IPS-15b (cell line): ENCODE measurements around the gene IL1RN.

ENCODE experiments used
- H3K27me3 ChIP-seq: one replicate; pipeline ENCODE4 v1.6.1; 2013; ENCODE audit warnings: low read length; ENCODE audit not compliant: control insufficient read depth, insufficient read depth
- H3K36me3 ChIP-seq: one replicate; pipeline ENCODE4 v1.6.1; 2013; ENCODE audit warnings: low read length; ENCODE audit not compliant: control insufficient read depth, insufficient read depth
- H3K4me1 ChIP-seq: one replicate; pipeline ENCODE4 v1.6.1; 2013; ENCODE audit warnings: mild to moderate bottlenecking, low read length; ENCODE audit not compliant: control insufficient read depth, insufficient read depth
- H3K4me3 ChIP-seq: one replicate; pipeline ENCODE4 v1.5.1; 2013; ENCODE audit warnings: low read depth, low read length
- H3K9ac ChIP-seq: one replicate; pipeline ENCODE4 v1.6.1; 2013; ENCODE audit warnings: low read depth, mild to moderate bottlenecking, low read length
- H3K9me3 ChIP-seq: one replicate; pipeline ENCODE4 v1.6.1; 2013; ENCODE audit warnings: mild to moderate bottlenecking, low read length; ENCODE audit not compliant: control insufficient read depth, insufficient read depth

IL1RN gene

GRCh38 chr2:113164215-113164929 lies 37.0 kb downstream of the IL1RN start:
- Histone ChIP-seq H3K4me3 (no peak overlapping the region), H3K9ac (no peak overlapping the region), H3K36me3 (no peaks in the 10 kb centered on the region), H3K4me1 (peaks cover 2% of the 10 kb centered on the region), H3K9me3 (no peaks in the 10 kb centered on the region), H3K27me3 (peaks cover 10% of the 10 kb centered on the region)

- no peaks in the 10 kb centered on the region for H3K9me3 ChIP-seq
- peaks cover 2% of the 10 kb centered on the region for H3K4me1 ChIP-seq
- no peak overlapping the region for H3K4me3 ChIP-seq
- H3K36me3 ChIP-seq, result no peaks in the 10 kb centered on the region
- H3K27me3 ChIP-seq, result peaks cover 7% of the 10 kb centered on the region
- no peak overlapping the region for H3K9ac ChIP-seq
Measured at GRCh38 chr2:113164930-113165585, 37.7 kb downstream of the IL1RN start.

GRCh38 chr2:113166187-113166645 lies 38.8 kb downstream of the IL1RN start:
- Histone ChIP-seq H3K36me3 (no peaks in the 10 kb centered on the region), H3K9ac (no peak overlapping the region), H3K4me1 (peaks cover 2% of the 10 kb centered on the region), H3K9me3 (no peaks in the 10 kb centered on the region), H3K27me3 (peaks cover 7% of the 10 kb centered on the region), H3K4me3 (no peak overlapping the region)

- peaks cover 7% of the 10 kb centered on the region for H3K27me3 ChIP-seq
- H3K4me3 ChIP-seq, result no peak overlapping the region
- peaks cover 2% of the 10 kb centered on the region for H3K4me1 ChIP-seq
- no peak overlapping the region for H3K9ac ChIP-seq
- no peaks in the 10 kb centered on the region for H3K9me3 ChIP-seq
- no peaks in the 10 kb centered on the region for H3K36me3 ChIP-seq
Measured at GRCh38 chr2:113167115-113167932, 39.9 kb downstream of the IL1RN start.

DNA sequence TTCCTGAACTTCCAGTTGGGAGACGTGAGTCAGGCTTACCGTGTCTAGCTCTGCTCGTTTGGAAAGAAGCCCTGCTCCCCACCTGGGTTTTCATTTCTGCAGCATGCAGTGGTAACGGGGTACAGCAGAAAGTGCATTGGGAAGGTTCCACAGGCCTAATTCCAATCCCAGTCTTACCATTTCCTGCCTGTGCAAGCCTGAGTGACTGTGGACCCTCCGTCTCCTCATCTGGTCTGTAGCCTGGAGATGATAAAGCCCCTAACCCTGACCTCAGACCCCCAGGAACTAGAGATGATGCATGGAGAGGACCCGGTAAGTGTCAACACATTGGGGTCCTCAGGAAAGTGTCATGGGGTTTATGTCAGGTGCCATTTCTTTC lies 40.6 kb downstream of the IL1RN start:
- Histone ChIP-seq H3K9ac (no peak overlapping the region), H3K9me3 (no peaks in the 10 kb centered on the region), H3K27me3 (peaks cover 7% of the 10 kb centered on the region), H3K4me1 (peaks cover 2% of the 10 kb centered on the region), H3K4me3 (no peak overlapping the region), H3K36me3 (no peaks in the 10 kb centered on the region)

DNA sequence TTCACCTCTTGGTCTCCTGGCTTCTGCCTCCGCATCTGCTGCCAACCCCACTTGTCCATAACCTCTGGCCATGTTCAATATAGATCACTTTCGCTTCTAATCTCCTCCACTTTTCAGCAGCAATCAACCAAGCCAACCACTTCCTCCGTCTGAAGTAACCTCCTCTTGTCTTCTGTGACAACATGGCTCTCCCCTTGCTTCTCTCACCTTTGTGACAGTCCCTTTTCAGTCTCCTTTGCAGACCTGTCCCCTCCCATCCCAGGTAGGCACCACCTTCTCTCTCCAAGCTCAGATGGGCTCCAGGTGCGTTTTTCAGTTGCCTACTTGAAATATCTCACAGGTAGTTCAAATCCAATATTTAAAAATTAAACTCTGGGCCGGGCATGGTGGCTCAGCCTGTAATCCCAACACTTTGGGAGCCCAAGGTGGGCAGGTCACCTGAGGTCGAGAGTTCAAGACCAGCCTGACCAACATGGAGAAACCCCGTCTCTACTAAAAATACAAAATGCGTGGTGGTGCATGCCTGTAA lies 41.7 kb downstream of the IL1RN start:
- no peak overlapping the region for H3K4me3 ChIP-seq
- H3K9me3 ChIP-seq, result no peaks in the 10 kb centered on the region
- H3K27me3 ChIP-seq, result peaks cover 7% of the 10 kb centered on the region
- H3K4me1 ChIP-seq, result peaks cover 2% of the 10 kb centered on the region
- H3K36me3 ChIP-seq, result no peaks in the 10 kb centered on the region
- H3K9ac ChIP-seq, result no peak overlapping the region

DNA sequence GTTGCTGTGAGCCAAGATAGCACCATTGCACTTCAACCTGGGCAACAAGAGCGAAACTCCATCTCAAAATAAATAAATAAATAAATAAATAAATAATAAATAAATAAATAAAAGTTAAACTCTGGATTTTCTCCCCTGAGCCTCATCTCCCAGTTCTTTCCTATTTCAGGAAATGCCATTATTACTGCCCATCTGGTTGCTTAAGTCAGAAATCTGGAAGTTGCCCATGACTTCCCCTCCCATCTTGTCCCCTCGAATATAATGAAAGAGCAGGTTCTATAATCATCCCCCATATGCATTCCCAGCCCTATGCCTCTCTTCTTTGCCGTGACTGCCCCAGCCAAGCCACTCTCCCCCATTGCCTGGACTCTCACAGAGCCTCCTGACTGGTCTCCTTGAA lies 42.2 kb downstream of the IL1RN start:
- Histone ChIP-seq H3K9ac (no peak overlapping the region), H3K4me3 (no peak overlapping the region), H3K27me3 (peaks cover 7% of the 10 kb centered on the region), H3K4me1 (peaks cover 2% of the 10 kb centered on the region), H3K36me3 (no peaks in the 10 kb centered on the region), H3K9me3 (no peaks in the 10 kb centered on the region)

DNA sequence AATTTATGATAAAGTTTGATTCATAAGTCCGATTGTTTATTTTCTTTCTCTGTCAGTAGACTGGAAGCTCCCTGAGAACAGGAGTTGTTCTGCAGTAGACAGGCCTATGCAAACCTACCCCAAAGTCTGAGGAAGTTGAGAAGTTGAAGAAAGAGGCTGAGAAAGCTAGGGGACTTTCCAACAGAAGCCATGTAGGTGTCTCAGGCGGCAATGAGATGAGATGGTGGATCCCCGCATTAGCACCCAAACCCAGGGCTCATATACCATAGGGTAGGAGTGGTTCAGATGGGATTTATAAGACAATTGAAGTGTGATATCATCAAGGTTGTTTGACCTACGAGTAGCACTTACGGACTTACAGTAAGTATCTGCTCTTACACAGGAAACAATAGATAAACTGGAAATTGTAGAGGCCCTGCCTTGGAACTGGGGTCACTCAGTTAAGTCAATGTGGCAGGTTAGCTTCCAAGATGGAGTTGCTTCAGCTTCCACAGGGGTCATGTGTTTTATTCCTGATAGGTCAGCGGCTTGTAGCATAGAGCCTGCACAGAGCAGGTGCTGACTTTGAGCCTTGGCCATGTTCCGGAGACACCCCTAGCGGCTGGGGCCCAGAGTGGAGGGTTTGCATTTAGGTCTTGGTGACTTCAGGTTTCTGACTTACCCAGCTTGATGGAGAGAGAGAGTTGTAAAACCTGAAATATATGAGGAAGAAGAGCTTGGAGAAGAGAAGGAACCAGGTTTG lies 44.1 kb downstream of the IL1RN start:
- no peaks in the 10 kb centered on the region for H3K9me3 ChIP-seq
- no peaks in the 10 kb centered on the region for H3K4me1 ChIP-seq
- peaks cover 3% of the 10 kb centered on the region for H3K27me3 ChIP-seq
- H3K36me3 ChIP-seq, result no peaks in the 10 kb centered on the region
- H3K9ac ChIP-seq, result no peak overlapping the region
- H3K4me3 ChIP-seq, result no peak overlapping the region

DNA sequence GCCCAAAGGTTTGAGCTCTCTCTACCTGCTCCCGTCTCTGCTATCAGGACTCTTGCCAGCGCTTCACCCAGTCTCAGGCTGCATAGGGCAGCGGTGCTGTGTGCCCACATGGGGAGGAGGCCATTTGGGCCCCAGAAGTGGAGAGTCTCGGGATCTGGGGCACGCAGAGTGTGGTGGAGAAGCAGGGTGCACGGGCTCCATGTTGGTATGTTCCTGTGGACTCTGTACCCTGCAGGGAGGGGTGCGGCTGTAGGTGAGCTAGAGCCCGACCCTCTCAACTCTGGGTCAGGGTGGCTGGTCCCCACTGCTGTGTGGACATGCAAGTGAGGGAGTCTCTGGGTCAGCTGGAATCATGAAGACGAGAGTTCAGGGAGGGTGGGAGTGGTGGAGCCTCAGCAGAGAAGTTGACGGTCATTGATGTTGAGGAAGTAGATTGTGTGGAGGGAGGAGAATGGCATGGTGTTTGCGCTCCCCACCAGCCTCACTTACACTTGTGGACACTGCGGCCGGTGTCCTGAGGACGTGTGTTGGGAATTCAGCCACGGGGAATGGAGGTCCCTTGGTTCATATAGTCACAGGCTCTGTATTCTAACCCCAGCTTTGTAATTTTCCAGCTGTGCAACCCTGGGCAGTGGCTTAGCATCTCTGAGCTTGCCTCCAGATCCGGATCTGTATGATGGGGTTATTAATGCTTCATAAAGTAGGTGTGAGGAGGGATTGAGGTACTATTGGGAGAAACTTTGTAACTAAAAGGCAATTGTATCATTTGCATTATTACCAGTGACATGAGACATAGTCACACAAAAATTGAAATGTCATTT lies 45.5 kb downstream of the IL1RN start:
- H3K9ac ChIP-seq, result no peak overlapping the region
- no peaks in the 10 kb centered on the region for H3K9me3 ChIP-seq
- no peak overlapping the region for H3K4me3 ChIP-seq
- H3K27me3 ChIP-seq, result peaks cover 2% of the 10 kb centered on the region
- no peaks in the 10 kb centered on the region for H3K4me1 ChIP-seq
- no peaks in the 10 kb centered on the region for H3K36me3 ChIP-seq

GRCh38 chr2:113173542-113174375 lies 46.4 kb downstream of the IL1RN start, which contains the start of gene PSD4:
TSS of gene PSD4 (plus strand) at chr2:113173971. CDS start at chr2:113182457, 8,486 bp downstream.
- Histone ChIP-seq H3K4me3 (no peak within 1 kb of the TSS), H3K9me3 (no peaks in the 10 kb centered on the region), H3K4me1 (no peaks in the 10 kb centered on the region), H3K9ac (no peak within 1 kb of the TSS), H3K36me3 (no peaks in the 10 kb centered on the region), H3K27me3 (no peaks in the 10 kb centered on the region)
